Liver (tissue), 3 donors: ENCODE results near the gene RPP21.

ENCODE experiments used
- FOXA1 ChIP-seq: IDR thresholded peaks from 2 replicates; pipeline ENCODE4 v1.6.1; 2016; ENCODE audit warnings: antibody characterized with exemption
- GABPA ChIP-seq, 2 donors: IDR thresholded peaks in 1 of 2; conservative IDR thresholded peaks in 1 of 2; 2 replicates each; pipeline ENCODE4 v1.6.1; 2016; ENCODE audit warnings: antibody characterized with exemption in 2 of 2, mild to moderate bottlenecking in 1 of 2, moderate library complexity in 1 of 2
- HNF4A ChIP-seq, 2 donors: conservative IDR thresholded peaks; 2 replicates each; pipeline ENCODE4 v1.6.1; 2016; ENCODE audit warnings: antibody characterized with exemption in 2 of 2, mild to moderate bottlenecking in 2 of 2
- NR2F2 ChIP-seq: IDR thresholded peaks from 2 replicates; pipeline ENCODE4 v1.6.1; 2016; ENCODE audit warnings: antibody characterized with exemption
- RAD21 ChIP-seq, 2 donors: IDR thresholded peaks; 2 replicates each; pipeline ENCODE4 v1.6.1; 2016; ENCODE audit warnings: antibody characterized with exemption in 2 of 2, mild to moderate bottlenecking in 2 of 2
- RXRA ChIP-seq, 2 donors: IDR thresholded peaks; 2 replicates each; pipeline ENCODE4 v1.6.1; 2017 to 2018; ENCODE audit warnings: antibody characterized with exemption in 2 of 2, mild to moderate bottlenecking in 1 of 2
- SP1 ChIP-seq: IDR thresholded peaks from 2 replicates; pipeline ENCODE4 v1.6.1; 2018; ENCODE audit warnings: antibody characterized with exemption, mild to moderate bottlenecking
- TAF1 ChIP-seq: conservative IDR thresholded peaks from 2 replicates; pipeline ENCODE4 v1.6.1; 2016; ENCODE audit warnings: antibody characterized with exemption, mild to moderate bottlenecking
- YY1 ChIP-seq: IDR thresholded peaks from 2 replicates; pipeline ENCODE4 v1.6.1; 2016; ENCODE audit warnings: antibody characterized with exemption, mild to moderate bottlenecking
- TF ChIP-seq, protein P1 (sequence below): fragments of 150-350 bp; IDR thresholded peaks from 2 replicates; pipeline ENCODE4 v1.5.1; 2017; ENCODE audit warnings: improper control_type of control experiment, low read depth, low read length; ENCODE audit not compliant: missing input control
- TF ChIP-seq, protein P2 (sequence below): IDR thresholded peaks from 2 replicates; pipeline ENCODE4 v1.6.1; 2016; ENCODE audit warnings: antibody characterized with exemption
- TF ChIP-seq, protein P3 (sequence below): IDR thresholded peaks from 2 replicates; pipeline ENCODE4 v1.6.1; 2016; ENCODE audit warnings: antibody characterized with exemption
- TF ChIP-seq, protein P4 (sequence below): IDR thresholded peaks from 2 replicates; pipeline ENCODE4 v1.6.1; 2016; ENCODE audit warnings: antibody characterized with exemption, mild to moderate bottlenecking
- donor health status: healthy.
- donor health status: healthy.

DNA sequence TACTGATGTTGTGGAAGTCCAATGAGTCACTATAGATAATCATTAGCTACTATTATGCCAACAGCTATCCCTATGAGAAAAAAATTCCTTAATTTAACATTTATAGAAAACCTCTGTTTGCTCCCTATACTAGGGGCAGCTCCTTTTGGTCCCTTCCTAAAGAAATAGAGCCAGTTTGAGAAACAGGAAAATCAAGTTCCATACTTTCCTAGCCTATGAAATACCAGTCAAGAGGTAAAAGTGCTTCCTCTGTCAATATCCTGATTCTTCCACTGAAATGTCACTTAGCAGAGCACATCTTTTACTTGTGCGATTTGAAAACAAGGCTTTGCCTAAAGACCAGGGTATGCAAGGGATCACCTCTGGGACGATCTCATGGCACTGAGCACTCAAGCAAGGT is 32.7 kb upstream of the RPP21 start:
- TF ChIP-seq, protein P1, sequence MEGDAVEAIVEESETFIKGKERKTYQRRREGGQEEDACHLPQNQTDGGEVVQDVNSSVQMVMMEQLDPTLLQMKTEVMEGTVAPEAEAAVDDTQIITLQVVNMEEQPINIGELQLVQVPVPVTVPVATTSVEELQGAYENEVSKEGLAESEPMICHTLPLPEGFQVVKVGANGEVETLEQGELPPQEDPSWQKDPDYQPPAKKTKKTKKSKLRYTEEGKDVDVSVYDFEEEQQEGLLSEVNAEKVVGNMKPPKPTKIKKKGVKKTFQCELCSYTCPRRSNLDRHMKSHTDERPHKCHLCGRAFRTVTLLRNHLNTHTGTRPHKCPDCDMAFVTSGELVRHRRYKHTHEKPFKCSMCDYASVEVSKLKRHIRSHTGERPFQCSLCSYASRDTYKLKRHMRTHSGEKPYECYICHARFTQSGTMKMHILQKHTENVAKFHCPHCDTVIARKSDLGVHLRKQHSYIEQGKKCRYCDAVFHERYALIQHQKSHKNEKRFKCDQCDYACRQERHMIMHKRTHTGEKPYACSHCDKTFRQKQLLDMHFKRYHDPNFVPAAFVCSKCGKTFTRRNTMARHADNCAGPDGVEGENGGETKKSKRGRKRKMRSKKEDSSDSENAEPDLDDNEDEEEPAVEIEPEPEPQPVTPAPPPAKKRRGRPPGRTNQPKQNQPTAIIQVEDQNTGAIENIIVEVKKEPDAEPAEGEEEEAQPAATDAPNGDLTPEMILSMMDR: no peak
- TF ChIP-seq, protein P2, sequence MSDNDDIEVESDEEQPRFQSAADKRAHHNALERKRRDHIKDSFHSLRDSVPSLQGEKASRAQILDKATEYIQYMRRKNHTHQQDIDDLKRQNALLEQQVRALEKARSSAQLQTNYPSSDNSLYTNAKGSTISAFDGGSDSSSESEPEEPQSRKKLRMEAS: no peak
- TF ChIP-seq TAF1: no peak
- no peak for TF ChIP-seq RXRA (IDR thresholded peaks at IDR 0.05)
- TF ChIP-seq RAD21 (IDR thresholded peaks at IDR 0.05): no peak
- TF ChIP-seq, protein P3, sequence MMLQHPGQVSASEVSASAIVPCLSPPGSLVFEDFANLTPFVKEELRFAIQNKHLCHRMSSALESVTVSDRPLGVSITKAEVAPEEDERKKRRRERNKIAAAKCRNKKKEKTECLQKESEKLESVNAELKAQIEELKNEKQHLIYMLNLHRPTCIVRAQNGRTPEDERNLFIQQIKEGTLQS: no peak
- TF ChIP-seq, protein P4, sequence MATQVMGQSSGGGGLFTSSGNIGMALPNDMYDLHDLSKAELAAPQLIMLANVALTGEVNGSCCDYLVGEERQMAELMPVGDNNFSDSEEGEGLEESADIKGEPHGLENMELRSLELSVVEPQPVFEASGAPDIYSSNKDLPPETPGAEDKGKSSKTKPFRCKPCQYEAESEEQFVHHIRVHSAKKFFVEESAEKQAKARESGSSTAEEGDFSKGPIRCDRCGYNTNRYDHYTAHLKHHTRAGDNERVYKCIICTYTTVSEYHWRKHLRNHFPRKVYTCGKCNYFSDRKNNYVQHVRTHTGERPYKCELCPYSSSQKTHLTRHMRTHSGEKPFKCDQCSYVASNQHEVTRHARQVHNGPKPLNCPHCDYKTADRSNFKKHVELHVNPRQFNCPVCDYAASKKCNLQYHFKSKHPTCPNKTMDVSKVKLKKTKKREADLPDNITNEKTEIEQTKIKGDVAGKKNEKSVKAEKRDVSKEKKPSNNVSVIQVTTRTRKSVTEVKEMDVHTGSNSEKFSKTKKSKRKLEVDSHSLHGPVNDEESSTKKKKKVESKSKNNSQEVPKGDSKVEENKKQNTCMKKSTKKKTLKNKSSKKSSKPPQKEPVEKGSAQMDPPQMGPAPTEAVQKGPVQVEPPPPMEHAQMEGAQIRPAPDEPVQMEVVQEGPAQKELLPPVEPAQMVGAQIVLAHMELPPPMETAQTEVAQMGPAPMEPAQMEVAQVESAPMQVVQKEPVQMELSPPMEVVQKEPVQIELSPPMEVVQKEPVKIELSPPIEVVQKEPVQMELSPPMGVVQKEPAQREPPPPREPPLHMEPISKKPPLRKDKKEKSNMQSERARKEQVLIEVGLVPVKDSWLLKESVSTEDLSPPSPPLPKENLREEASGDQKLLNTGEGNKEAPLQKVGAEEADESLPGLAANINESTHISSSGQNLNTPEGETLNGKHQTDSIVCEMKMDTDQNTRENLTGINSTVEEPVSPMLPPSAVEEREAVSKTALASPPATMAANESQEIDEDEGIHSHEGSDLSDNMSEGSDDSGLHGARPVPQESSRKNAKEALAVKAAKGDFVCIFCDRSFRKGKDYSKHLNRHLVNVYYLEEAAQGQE: no peak
- no peak for TF ChIP-seq GABPA (IDR thresholded peaks at IDR 0.05 in 1 of 2, conservative IDR thresholded peaks at IDR 0.05 in 1 of 2)
- TF ChIP-seq NR2F2: no peak
- TF ChIP-seq YY1: no peak
- no peak for TF ChIP-seq HNF4A (conservative IDR thresholded peaks at IDR 0.05)
- no peak for TF ChIP-seq SP1
- TF ChIP-seq FOXA1: no peak
